ENCODE results near the gene KAT14. TPM values are rescaled to one million over a fixed set of nuclear protein-coding genes. Genes with fewer than 3 reads are reported as not detected.
"Not testable (repeated sequence)": the region's sequence is repeated elsewhere in the genome, so short reads cannot be mapped to it uniquely, and the experiment has no call there.

Gene KAT14
- total RNA-seq, 1 donor from 2014 or later: 16.6 TPM

DNA sequence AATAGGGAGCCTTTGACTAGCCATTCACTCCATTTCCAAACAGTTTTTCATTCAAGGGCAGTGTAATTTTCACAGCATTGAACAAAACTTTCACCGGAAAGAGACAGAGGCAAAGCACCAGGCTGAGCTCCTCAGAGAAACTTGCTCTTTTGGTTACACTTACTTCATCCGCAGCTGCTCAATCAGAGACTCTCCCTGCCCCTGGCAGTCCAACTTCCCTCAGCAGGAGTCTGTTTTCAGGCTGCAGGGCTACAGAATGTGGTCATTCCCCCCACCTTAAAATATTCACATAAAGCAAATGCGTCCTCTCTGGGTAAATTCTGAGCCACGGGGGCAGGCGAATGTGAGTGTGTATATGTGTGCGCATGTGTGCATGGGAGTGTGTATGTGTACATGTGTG lies 80.6 kb downstream of the KAT14 start:
- DNase-seq (ENCODE audit: low spot score): no peak

DNA sequence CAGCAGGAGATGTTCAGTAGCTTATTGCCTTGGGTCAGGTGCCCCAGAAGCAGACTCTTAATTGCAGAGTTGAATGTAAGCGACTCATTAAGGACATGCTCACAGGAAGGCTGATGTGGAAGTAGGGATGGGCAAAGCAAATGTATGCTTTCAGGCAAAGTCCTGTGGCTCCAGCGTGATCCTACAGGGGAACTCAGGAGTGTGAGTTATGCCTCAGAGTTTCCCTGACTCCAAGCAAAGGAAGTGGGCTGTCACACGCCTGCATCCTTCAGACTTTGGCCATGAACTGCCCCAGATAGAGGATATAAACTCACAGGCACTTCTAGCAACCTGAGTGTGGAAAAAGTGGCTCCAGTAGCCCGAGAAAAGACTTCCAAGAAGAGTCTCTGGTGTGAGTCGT lies 85.7 kb downstream of the KAT14 start:
- DNase-seq (ENCODE audit: low spot score): no peak

DNA sequence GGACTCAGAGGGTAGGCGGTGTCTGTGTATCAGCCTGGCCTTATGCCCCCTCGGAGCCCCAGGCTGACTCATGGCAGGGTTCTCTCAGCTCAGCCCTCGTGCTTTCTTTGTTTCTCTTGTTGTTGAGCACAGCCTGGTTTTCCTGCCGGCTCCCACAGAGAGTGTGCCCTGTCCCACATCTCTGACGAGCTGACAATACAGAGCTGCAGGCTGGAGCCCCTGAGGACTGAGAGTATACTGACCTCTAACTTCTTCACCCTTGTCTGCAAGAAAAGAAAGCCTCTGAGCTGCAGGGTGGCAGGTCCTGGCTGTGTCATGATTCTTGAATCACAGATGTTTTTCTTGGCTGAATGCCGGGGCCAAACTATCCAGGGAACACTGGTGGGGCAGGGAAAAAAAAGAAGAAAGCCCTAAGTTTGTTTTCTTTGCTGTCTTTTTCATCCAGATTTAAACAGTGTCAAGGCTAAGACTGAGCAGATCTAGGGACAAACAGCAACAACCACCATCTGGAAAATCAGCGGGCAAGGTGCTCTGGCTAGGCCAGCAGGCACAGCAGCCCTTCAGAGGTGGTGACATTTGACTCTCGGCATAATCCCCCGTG lies 87.4 kb downstream of the KAT14 start:
- peak; percentile 55 for DNase-seq (ENCODE audit: low spot score)

DNA sequence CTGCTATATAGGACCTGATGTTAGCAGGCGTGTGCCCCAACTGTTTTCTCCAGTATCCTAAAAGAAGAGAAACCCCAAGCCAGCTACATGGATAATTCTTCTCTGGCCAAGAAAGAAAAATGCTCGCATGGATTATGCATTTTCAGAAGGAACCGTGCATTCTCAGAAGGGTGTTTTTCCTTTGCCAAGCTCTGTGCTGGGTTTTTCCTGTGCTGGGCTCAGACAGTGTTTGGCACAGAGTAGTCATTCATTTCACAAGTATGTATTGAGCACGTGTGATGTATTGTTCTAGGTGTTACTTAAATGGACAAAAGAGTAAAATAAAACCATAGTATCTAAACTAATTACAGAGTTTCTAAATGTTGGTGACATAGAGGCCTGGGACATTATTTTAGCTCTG lies 88.0 kb downstream of the KAT14 start:
- DNase-seq (ENCODE audit: low spot score): no peak

DNA sequence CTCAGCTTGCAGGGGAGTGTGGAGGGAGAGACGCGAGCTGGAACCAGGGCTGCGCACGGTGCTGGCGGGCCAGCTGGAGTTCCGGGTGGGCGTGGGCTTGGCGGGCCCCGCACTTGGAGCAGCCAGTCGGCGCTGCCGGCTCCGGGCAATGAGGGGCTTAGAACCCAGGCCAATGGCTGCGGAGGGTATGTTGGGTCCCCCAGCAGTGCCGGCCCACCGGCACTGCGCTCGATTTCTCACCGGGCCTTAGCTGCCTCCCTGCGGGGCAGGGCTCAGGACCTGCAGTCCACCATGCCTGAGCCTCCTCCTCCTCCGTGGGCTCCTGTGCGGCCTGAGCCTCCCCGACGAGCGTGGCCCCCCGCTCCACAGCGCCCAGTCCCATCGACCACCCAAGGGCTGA lies 89.1 kb downstream of the KAT14 start:
- DNase-seq (ENCODE audit: low spot score): not testable (repeated sequence)

DNA sequence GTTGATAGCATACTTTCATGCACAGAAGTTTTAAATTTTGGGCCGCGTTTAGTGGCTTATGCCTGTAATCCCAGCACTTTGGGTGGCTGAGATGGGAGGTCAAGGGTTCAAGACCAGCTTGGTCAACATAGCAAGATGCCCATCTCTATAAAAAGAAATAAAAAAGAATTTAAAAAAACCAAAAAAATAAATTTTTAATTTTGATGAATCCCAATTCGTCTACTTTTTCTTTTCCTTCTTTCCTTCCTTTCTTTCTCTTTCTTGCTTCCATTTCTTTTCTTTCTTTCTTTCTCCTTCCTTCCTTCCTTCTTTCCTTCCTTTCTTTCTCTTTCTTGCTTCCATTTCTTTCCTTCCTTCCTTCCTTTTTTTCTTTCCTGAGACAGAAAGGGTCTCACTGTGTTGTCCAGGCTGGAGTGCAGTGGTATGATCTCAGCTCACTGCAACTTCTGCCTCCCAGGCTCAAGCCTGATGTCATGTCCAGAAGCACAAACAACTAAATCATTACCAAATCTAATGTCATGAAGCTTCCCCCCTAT lies 95.8 kb downstream of the KAT14 start:
- DNase-seq (ENCODE audit: low spot score): no peak

Other genes with a start within 250 kb of the KAT14 start
- 64.5 TPM for gene SNX5, start 169.1 kb upstream of the KAT14 start, total RNA-seq
- gene MGME1, start 168.8 kb upstream of the KAT14 start, total RNA-seq: 8.5 TPM
- 11.1 TPM for gene OVOL2, start 79.9 kb upstream of the KAT14 start, total RNA-seq
- gene PET117, start within 50 bp of the KAT14 start, total RNA-seq: 21.8 TPM
- 12.7 TPM for gene ZNF133, start 150.7 kb downstream of the KAT14 start, total RNA-seq

Data from mucosa of gallbladder (tissue), 1 donor.